Pons (tissue), 1 donor: ENCODE measurements around the gene MEIKIN.

Experiments used
- DNase-seq: peaks from one replicate; pipeline ENCODE4 v3.0.0-alpha.2; 2016; ENCODE audit warnings: low spot score

The MEIKIN gene

GRCh38 chr5:131769961-131770360, 175.5 kb downstream of the MEIKIN start:
- peak; percentile 26 for DNase-seq

- no peak for DNase-seq
These were observed 176.1 kb downstream of the MEIKIN start for GRCh38 chr5:131769336-131769735.

GRCh38 chr5:131767891-131768290, 177.6 kb downstream of the MEIKIN start:
- no peak for DNase-seq

- DNase-seq: no peak
These were observed 178.8 kb downstream of the MEIKIN start for GRCh38 chr5:131766689-131767088.

GRCh38 chr5:131765261-131765660, 180.2 kb downstream of the MEIKIN start:
- no peak for DNase-seq

- no peak for DNase-seq
These were observed 181.5 kb downstream of the MEIKIN start for GRCh38 chr5:131763968-131764367.

GRCh38 chr5:131760793-131761192, 184.7 kb downstream of the MEIKIN start:
- no peak for DNase-seq

- no peak for DNase-seq
These were observed 185.8 kb downstream of the MEIKIN start for GRCh38 chr5:131759704-131760103.

- no peak for DNase-seq
These were observed 187.0 kb downstream of the MEIKIN start for GRCh38 chr5:131758520-131758900.

- DNase-seq: no peak
These were observed 187.5 kb downstream of the MEIKIN start for GRCh38 chr5:131757830-131758519.
